Activated gamma-delta T cell treated with Interleukin-2 at 50 U/mL for 16 hours (primary cell): ENCODE results near the gene ST6GALNAC2.

Experiments
- DNase-seq: peaks from one replicate; pipeline ENCODE4 v3.0.0-alpha.2; 2020

Gene ST6GALNAC2

DNA sequence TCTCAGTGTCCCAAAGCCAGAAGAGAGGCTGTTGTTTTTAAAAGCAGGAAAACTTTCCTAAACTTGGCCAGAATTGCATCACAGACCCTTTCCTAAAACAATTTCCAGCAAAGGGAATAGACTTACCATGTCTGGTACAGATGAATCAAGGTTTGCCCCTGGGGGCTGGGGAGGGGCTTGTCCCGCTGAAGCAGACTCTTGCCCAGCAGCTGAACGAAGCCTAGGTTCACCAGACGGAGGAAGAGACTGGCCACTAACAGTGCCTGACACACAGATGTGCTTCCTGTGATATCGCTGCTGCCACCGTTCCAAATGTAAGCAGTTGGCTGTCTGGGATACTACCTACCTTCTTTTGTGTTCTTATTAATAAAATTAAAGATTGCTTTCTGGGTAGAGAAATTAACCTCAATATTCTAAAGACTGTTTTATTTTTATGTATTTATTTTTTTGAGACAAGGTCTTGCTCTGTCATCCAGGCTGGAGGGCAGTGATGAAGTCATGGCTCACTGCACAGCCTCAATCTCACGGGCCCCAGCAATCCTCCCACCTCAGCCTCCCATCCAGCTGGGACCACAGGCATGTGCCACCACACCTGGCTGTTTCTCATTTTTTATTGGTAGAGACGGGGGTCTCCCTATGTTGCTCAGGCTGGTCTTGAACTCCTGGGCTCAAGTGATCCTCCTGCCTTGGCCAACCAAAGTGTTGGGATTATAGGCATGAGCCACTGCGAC is 32.3 kb downstream of the ST6GALNAC2 start:
- no peak for DNase-seq

DNA sequence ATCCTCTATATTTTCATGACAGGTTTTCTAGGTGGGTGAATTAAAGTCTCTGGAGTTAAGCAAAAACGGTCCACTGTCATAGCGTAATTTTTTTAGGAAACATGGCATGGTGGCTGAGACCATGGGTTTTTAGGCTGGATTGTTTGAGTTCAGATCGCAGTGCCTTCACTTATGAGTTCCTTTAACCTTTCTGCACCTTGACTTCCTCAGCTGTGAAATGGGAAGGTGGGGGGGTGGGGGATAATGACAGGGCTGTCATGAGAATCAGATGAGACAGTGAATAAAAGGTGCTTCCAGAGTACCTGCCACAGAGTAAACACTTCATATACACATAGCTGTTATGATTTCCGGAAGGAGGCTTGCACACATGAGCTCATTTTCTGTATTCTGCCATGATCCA is 34.0 kb downstream of the ST6GALNAC2 start:
- DNase-seq: no peak

DNA sequence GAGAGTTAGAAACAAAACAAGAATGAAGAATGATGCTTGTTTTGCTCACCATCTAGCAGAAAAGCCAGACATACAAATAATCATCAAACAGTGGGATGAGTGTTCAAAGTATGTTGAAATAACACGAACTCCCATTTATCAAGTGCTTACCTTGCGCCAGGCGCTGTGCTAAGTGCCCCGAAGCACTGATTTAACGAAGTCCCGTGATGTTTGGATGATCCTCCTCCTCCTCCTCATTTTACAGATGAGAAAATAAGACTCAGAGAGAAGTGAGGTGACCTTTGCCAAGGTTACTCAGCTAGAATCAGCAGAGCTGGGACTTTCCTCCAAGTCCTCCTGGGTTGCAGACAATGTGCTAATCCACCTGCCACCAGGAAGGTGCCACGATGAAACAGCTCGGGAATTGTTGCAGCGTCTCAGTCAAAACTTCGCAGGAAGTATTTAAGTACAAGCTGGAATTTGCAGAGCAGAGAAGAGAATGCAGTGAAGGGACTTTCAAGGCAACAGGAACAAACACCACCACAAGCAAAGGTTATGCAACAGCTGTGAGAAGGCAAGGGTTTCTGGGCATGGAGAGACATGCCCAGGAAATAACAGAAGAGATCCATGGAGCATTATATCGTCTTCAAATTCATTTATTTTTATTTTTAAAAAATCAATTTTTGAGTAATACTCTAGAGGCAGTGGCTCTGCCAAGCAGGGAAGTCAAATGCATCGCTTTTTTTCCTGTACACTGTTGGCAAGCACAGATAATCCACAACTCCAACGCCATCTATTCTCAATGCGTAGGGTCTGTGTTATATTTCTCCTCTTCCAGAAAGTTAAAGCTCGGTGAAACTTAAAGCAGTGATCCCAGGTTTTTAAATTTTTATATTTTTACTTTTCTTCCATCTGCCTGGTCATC is 34.7 kb downstream of the ST6GALNAC2 start:
- no peak for DNase-seq

DNA sequence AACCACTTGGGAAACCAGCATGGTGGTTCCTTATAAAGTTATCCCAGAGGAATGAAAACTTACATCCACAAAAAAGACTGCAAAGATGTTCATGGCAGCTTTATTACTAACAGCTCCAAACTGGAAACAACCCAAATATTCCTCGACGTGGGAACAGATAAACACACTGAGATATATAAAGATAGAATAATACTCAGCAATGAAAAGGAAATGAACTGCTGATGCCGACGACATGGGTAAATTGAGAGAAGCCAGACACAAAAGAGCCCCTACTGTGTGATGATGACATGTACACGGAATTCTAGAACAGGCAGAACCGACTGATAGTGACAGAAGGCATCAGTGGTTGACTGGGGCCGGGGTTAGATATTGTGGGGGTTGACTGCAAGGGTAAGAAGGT is 36.1 kb downstream of the ST6GALNAC2 start:
- no peak for DNase-seq

DNA sequence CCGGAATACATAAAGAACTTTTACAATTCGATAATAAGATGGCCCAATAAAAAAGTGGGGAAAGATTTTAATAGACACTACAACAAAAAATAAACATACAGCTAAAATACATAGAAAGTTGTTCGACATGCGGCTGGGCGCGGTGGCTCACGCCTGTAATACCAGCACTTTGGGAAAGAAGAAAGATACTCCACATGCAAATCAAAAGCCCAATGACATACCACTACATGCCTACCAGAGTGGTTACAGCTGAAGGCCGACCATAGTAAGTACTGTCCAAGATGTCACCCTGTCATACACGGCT is 36.5 kb downstream of the ST6GALNAC2 start:
- no peak for DNase-seq

DNA sequence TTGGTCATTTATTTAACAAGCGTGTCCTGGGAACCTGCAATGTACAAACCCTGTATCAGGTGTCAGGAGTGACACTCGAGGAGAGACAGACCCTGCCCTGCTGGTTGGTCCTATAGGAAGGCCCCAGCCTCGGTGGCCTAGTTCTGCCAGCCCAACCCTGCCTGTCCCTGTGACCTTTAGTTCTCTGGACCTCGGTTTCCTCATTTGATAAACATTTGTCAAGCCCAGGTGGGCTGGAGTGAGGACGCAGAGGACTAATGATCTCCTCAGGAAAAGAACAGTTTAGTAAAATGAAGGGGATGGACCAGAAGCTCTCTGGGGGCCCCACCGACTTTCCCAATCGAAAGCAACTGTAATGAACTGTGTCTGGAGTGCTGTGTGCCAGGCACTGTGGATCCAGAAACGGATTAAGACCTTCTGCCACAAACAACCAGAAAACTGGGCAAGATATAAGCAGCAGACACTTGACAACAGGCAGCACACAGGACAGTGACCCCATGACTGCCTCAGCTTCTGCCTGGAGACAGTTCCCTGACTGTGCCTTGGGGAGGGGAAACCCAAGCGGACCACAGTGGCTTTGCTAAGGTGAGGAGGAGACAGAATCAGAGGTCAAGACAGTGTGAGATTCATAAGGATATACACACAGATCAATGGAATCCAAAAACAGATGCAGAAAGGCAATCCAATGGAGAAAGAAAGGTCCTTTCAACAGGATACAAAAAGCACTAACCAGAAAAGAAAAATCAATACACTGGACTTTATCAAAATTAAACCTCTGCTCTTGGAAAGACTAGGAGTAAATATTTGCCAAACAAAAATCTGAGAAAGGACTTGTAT is 37.1 kb downstream of the ST6GALNAC2 start:
- no peak for DNase-seq

DNA sequence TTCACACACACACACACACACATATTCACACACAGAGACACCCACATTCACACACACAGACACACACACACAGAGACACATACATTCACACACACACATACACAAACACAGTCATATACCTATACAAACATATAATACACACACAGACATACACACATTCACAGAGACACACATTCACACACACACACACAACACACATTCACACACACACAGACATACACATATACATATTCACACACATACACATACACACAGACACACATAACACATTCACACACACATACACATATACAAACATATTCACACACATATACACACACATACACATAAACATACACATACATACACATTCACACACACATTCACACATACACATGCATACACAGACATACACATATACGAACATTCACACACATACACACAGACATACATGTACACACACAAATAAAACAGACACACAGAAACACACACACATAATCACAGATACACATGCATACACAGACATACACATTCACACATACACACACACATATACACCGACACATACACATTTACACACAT is 37.9 kb downstream of the ST6GALNAC2 start:
- no peak for DNase-seq

DNA sequence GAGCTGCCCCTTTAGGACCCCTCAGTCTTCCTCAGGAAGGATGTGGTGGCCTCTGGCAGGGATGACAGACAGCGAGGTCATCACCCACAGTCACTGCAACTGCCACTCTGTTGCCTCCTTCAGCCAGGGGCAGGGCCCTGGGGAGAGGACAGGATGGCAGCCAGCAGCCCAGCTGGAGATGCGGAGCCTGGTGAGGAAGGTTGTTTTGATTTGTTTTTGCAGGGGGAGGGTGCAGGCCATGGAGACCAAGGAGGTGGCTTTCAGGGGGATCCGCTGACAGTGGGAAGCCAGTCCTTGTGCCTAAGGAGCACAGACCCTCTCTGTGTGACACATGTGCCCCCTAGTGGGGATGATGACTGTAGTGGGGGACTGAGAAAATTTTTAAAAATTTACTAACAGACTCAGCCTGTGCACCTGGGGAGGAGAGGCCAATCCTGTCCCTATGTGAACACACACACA is 38.4 kb downstream of the ST6GALNAC2 start:
- DNase-seq: peak; percentile 70

DNA sequence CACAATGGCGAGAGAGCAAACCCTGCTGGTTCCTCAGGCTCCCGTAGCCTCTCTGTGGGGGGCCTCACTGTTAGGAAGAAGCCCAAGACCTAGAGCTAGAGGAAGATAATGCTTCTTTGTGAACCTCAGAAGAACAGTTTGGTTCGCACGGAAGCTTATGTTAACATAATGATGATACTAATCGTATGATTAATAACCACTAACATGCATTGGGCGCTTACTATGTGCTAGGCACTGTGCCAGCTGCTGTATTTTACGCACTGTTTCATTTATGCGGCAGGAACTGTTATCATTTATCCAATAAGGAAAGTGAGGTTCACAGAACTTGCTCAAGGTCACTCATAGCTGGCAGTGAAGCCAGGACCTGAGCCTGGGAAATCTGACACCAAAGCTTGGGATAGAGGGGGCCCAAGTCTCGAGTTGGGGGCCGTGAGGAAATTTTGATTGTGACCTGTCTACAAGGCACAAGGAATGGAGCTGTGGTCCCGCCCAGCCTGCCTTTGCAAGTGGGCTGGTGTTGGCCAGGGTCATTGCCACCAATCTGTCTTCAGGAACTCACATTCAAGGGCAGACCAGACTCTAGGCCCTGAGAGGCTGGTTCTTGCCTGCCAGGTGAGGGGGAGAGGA is 39.0 kb downstream of the ST6GALNAC2 start:
- DNase-seq: no peak

DNA sequence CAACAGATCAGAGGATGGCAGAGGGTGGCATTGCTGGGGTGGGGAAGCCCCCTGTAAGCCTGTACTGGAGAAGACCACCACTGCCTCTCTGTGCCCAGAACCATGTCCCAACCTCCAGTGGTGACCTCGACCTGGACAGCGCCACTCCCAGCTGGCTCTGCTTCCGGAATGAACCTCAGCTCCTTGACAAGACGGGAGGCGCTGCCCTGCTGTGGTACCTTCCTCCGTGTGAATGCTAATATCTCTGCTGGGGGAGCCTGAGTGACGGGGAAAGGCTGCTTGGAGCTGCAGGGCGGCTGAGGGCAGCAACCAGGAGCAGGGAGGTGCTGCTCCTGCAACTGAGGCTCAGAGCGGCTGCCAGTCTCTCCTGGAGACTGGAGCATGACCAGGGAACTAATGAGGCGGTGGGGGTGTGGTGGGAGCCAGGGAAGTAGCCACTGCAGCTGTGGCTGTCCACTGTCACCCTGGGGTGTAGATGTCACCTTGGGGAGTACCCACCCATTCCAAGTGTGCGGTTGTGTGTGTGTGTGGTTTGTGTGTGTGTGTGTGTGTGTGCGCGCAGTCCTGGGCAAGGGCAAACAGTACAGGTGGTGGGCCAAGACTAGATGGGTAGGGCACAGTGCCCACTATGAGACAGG is 39.6 kb downstream of the ST6GALNAC2 start:
- DNase-seq: no peak

DNA sequence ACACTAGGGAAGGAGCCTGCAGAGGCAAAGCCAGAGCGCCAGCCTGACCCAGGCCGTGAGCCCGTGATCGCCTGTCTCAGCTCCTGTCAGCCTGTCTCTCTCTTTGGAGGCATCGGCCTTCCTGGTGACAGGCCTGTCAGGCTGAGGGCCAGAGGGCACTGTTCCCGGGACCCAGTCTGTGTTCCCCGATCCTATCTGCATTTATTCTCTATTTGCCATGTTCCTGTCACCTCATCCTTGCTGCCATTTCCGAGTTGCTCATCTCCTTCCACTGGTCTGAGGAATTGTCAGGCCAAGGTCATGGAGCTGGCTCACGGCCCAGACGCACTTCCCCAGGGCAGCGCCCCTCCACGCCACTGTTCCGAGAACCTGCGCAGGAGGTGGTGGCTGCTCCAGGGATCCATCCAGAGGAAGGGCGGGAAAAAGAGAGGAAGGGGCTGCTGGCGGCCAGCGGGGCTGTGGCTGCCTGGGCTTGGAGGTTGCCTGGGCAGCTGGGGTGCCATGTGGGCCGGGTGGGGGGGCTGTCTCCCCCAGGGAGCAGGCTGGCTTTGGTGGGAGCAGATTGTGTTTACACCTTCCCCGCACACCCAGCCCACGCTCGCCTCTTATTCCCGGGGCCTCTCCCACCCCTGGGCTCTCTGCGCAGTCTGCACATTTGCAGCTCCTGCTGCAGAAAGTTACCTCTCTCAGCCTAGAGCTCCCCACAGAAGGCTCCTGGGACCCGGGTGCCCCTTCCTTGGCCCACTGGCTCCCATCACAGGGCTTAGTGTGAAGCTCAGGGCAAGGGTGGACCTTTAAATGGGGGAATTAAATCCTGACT is 40.9 kb downstream of the ST6GALNAC2 start:
- no peak for DNase-seq

DNA sequence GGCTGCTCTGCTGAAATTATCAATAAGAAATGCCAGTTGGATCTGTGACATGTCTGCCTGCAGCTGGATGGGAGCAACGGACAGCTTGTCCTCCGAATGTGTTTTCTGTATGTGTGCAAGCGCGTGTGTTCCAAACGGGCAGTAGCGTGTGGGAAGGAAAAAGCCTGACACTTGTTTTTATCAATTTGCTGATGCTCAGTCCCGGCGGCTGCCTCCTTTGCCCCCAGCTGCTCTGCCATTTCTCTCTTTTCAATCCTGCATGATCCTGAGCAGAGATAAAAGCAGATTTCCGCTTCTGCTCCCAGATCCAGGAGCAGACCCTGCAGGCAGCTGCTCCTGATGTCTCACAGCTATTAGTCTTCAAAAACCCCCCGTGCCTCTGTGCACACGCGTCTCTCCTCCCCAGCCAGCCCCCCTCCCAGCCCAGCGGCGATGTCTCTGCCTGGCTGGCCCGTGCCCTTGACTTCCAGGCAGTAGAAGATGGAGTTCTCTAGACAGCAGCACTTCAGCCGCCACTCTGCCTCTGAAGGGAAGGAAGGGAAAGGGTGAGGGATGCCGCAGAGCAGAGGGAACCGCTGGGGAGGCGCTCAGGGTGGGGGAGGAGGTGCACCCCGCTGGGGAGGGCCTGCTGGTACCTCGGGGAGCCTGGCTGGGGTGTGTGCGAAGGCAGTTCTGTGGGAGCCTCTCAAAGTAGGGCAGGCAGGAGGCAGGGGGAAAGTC is 41.7 kb downstream of the ST6GALNAC2 start:
- no peak for DNase-seq

DNA sequence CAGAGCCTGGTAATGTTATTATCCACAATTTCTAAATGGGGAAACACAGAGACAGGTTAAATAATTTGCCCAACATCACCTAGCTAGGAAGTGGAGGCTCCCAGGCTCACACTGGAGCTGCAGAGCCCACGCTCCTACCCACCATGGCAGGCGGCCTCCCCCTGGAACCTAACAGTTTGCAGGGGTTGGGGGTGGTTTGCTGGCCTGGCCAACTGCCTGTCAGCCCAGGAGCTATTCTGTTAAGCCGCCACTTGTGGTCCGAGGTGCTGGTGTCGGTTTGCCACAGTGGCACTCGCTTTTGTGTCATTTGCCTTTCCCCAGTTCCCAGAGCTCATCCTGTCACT is 42.2 kb downstream of the ST6GALNAC2 start:
- DNase-seq: no peak

DNA sequence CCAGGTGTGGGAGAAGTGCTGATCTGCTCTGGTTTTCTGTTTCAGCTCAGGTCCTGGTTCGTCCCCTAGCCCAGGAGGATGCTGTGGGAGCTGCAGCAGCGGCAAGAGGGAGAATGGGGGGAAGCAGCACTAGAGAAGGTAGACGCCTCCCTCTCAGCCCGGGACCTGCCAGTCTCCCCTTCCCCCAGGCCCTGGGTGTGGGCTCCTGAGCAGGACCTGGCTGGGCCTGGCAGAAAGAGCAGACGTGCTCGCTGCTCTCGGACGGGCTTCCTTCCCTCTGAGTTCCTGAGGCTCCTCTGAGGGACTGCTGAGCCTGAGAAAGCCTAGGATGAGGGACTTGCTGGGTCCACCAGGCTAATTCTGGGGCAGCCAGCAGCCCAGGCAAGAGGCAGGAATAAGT is 42.7 kb downstream of the ST6GALNAC2 start:
- no peak for DNase-seq

DNA sequence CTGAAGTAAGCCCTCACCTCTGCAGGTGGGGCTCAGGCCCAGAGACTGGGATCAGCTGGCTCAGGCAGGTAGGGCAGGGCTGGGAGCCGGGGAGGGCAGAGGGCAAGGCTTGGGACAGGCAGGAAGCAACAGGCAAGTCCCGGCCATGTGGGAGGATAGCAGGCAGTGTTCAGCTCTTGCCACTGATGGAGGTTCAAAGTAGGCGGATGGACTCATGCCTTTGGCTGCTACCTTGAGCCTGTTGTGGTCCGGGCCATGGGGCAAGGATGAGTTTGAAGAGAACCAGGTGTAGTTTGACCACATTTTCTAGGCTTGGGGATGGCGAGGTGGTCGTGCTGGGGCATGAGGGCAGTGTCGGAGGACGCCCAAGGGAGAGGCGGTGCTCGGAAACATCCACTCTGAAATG is 43.1 kb downstream of the ST6GALNAC2 start:
- DNase-seq: no peak

DNA sequence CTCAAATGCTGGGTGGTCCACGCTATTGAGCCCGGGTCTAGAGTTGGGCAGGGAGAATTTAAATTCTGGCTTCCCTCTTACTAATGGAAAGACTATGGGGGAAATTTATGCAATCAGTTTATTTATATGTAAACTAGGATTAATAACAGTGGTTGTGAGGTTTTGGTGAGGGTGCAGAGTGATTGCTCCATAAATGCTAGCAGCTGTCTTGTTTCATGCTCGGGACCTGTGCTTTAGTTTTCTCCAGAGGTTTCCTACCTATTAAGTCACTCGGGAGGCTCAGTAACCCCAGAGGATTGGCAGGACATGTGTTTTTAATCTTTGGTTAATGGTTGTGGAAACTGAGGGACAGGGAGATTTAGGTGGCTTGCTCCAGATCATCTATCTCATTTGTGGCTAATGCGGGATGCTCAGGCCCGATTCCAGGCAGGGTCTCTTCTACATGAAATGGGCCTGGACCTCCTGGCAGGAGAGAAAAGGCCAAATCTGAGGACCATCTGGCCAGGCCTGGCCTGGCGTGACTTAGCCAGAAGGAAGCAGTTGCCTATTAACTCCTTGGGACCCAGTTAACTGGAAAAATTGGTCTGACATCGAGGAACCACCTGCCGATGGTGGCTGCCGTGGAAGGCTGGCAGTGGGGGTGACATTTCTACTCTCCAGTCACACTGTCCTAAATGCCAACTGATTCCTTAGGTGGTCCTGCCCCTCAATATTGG is 43.8 kb downstream of the ST6GALNAC2 start:
- no peak for DNase-seq

DNA sequence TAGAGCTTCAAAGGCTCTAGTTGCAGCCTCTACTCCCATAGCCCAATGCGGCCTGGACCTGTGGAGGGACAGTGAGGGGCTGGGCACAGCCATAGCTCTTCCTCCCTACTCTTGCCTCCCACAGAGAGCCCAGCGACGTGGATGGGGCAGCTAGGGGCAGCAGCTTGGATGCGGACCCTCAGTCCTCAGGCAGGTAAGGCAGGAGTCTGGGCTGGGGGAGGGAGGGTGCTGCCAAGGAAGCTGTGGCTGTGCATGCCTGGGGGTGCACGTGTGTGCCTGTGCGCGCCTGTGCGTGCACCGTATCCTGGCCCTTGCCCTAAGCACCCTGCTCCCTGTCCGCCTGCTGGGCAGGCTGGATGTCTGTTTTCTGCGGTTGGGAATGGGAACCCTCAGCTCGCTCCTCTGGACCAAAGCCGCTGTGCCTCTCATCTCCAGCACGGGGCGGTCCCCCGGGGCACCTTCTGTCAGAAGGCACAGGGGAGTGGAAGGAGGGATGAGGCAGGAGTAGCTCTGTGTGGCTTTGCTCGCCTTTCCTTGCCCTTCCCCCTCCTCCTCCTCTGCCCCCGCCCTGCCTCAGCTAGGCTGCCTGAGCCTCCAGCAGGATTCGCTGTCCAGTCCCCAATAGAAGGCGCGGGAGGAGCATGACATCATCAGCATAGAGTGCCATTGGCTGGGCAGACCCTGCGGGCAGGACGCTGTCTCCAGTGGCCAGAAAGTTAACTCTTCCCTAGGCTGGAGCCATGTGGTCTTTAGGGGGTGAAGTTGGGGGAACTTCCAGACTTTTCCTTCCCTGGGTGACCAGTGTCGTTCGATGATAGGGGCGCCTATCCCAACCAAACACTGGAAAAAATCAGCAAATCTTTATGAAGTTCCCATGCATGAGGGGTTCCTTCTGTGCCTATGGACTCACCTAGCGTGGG is 45.0 kb downstream of the ST6GALNAC2 start:
- DNase-seq: no peak

DNA sequence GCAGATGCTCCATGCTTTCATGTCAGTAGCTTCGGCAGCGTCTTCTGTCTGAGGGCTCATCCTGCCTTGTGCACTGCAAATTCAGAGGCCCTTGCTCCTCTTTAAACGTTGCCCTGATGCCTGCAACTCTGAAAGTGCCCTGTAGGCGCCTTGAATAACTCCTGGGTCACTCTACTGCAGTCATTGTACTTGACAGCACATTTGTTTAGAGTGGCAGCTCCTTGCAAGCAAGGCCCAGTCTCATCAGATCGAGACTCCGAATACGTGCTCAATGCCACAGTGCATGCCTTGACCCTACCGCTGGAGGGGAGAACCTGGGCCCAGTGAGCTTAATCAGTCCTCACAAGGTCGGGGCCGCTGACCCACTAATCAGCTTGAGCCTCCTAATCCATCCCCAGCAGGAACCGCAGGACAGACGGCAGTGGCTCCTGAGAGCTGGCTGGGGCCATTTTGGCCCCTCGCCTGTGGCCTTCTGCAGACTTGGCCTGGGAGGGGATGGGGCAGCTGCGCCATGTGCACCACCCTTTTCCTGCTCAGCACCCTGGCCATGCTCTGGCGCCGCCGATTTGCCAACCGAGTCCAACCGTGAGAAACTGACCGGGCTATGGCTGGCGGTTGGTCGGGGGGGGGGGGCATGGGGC is 45.9 kb downstream of the ST6GALNAC2 start, which contains the start of gene PRCD:
Gene PRCD, plus strand, starts transcription at position 414 of the 641 bp plus-strand sequence. Its CDS starts 98 bp downstream, at position 512.
- no peak for DNase-seq
